ENCODE results near the gene GNLY. TPM values are rescaled to one million over a fixed set of nuclear protein-coding genes. Genes with fewer than 3 reads are reported as not detected.

The GNLY gene
- total RNA-seq, 1 donor from 2014 or later: not detected

GRCh38 chr2:85710687-85711577 is 16.8 kb downstream of the GNLY start:
- peaks cover under 1% of the 10 kb centered on the region for H3K36me3 Mint-ChIP-seq (ENCODE audit: low read depth, unreplicated experiment)
- H3K27ac Mint-ChIP-seq (ENCODE audit: unreplicated experiment): peak overlapping the region; percentile 47
- no peak for FAIRE-seq

GRCh38 chr2:85711578-85712060 is 17.5 kb downstream of the GNLY start:
- Mint-ChIP-seq H3K4me3 (ENCODE audit: unreplicated experiment) (no peak overlapping the region), H3K27ac (ENCODE audit: unreplicated experiment) (no peak overlapping the region), H3K4me1 (ENCODE audit: low read depth, unreplicated experiment) (peaks cover 9% of the 10 kb centered on the region), H3K27me3 (ENCODE audit: low read depth, unreplicated experiment) (peaks cover 36% of the 10 kb centered on the region), H3K36me3 (ENCODE audit: low read depth, unreplicated experiment) (peaks cover 2% of the 10 kb centered on the region), H3K9me3 (ENCODE audit: unreplicated experiment) (no peaks in the 10 kb centered on the region)
- Histone ChIP-seq H3K4me3 (ENCODE audit: insufficient read depth, low read depth, low read length) (no peak overlapping the region), H3K9ac (ENCODE audit: low read length) (no peak overlapping the region), H3K36me3 (ENCODE audit: insufficient read depth, low read length) (no peaks in the 10 kb centered on the region), H3K4me1 (ENCODE audit: insufficient read depth, low read length) (peaks cover 4% of the 10 kb centered on the region), H4K20me1 (ENCODE audit: insufficient read depth, low read length) (no peaks in the 10 kb centered on the region), H3K27ac (ENCODE audit: low read depth, low read length) (no peak overlapping the region), H3K9me3 (ENCODE audit: insufficient read depth, low read depth, low read length) (no peaks in the 10 kb centered on the region), H3K79me2 (ENCODE audit: insufficient read depth, low read length) (no peaks in the 10 kb centered on the region), H3K4me2 (ENCODE audit: low read length) (no peak overlapping the region), H2AFZ (ENCODE audit: low read depth, low read length) (no peak overlapping the region), H3K27me3 (ENCODE audit: insufficient read depth, low read length) (peaks cover 8% of the 10 kb centered on the region)
- DNase-seq (ENCODE audit: low read depth): no peak
- TF ChIP-seq CTCF (IDR thresholded peaks at IDR 0.05; ENCODE audit: insufficient read depth, low read depth, low read length) (no peak), EZH2 (IDR thresholded peaks at IDR 0.05; ENCODE audit: insufficient read depth, low read length) (no peak)
- FAIRE-seq: no peak

More at GRCh38 chr2:85710687-85711577, 16.8 kb downstream of the GNLY start:
- Mint-ChIP-seq H3K4me3 (ENCODE audit: unreplicated experiment) (no peak overlapping the region), H3K9me3 (ENCODE audit: unreplicated experiment) (no peaks in the 10 kb centered on the region), H3K27me3 (ENCODE audit: low read depth, unreplicated experiment) (peaks cover 31% of the 10 kb centered on the region), H3K4me1 (ENCODE audit: low read depth, unreplicated experiment) (peaks cover 10% of the 10 kb centered on the region)
- H3K36me3 ChIP-seq (ENCODE audit: insufficient read depth, low read length): no peaks in the 10 kb centered on the region
- H3K4me2 ChIP-seq (ENCODE audit: low read length): no peak overlapping the region
- peaks cover 6% of the 10 kb centered on the region for H3K4me1 ChIP-seq (ENCODE audit: insufficient read depth, low read length)
- no peak overlapping the region for H3K27ac ChIP-seq (ENCODE audit: low read depth, low read length)
- no peaks in the 10 kb centered on the region for H4K20me1 ChIP-seq (ENCODE audit: insufficient read depth, low read length)
- no peaks in the 10 kb centered on the region for H3K79me2 ChIP-seq (ENCODE audit: insufficient read depth, low read length)
- H3K9me3 ChIP-seq (ENCODE audit: insufficient read depth, low read depth, low read length): no peaks in the 10 kb centered on the region
- peak; percentile 42 for DNase-seq (ENCODE audit: low read depth)
- H3K27me3 ChIP-seq (ENCODE audit: insufficient read depth, low read length): peaks cover 8% of the 10 kb centered on the region
- H3K4me3 ChIP-seq (ENCODE audit: insufficient read depth, low read depth, low read length): no peak overlapping the region
- no peak for TF ChIP-seq CTCF (IDR thresholded peaks at IDR 0.05; ENCODE audit: insufficient read depth, low read depth, low read length)
- TF ChIP-seq EZH2 (IDR thresholded peaks at IDR 0.05; ENCODE audit: insufficient read depth, low read length): no peak
- no peak overlapping the region for H2AFZ ChIP-seq (ENCODE audit: low read depth, low read length)
- H3K9ac ChIP-seq (ENCODE audit: low read length): no peak overlapping the region

- Histone ChIP-seq H3K9me3 (ENCODE audit: insufficient read depth, low read depth, low read length) (no peaks in the 10 kb centered on the region), H3K9ac (ENCODE audit: low read length) (no peak overlapping the region), H2AFZ (ENCODE audit: low read depth, low read length) (no peak overlapping the region), H3K36me3 (ENCODE audit: insufficient read depth, low read length) (no peaks in the 10 kb centered on the region), H3K4me2 (ENCODE audit: low read length) (no peak overlapping the region), H3K4me3 (ENCODE audit: insufficient read depth, low read depth, low read length) (no peak overlapping the region), H3K27me3 (ENCODE audit: insufficient read depth, low read length) (peaks cover 8% of the 10 kb centered on the region), H3K4me1 (ENCODE audit: insufficient read depth, low read length) (peaks cover 4% of the 10 kb centered on the region), H3K27ac (ENCODE audit: low read depth, low read length) (no peak overlapping the region), H4K20me1 (ENCODE audit: insufficient read depth, low read length) (no peaks in the 10 kb centered on the region), H3K79me2 (ENCODE audit: insufficient read depth, low read length) (no peaks in the 10 kb centered on the region)
- H3K4me3 Mint-ChIP-seq (ENCODE audit: unreplicated experiment): no peak overlapping the region
- no peak for DNase-seq (ENCODE audit: low read depth)
- no peaks in the 10 kb centered on the region for H3K9me3 Mint-ChIP-seq (ENCODE audit: unreplicated experiment)
- TF ChIP-seq EZH2 (IDR thresholded peaks at IDR 0.05; ENCODE audit: insufficient read depth, low read length) (no peak), CTCF (IDR thresholded peaks at IDR 0.05; ENCODE audit: insufficient read depth, low read depth, low read length) (no peak)
- no peak for FAIRE-seq
- H3K36me3 Mint-ChIP-seq (ENCODE audit: low read depth, unreplicated experiment): peaks cover 2% of the 10 kb centered on the region
- H3K27me3 Mint-ChIP-seq (ENCODE audit: low read depth, unreplicated experiment): peaks cover 37% of the 10 kb centered on the region
- no peak overlapping the region for H3K27ac Mint-ChIP-seq (ENCODE audit: unreplicated experiment)
- peaks cover 7% of the 10 kb centered on the region for H3K4me1 Mint-ChIP-seq (ENCODE audit: low read depth, unreplicated experiment)
These were observed 18.2 kb downstream of the GNLY start for GRCh38 chr2:85712336-85712735.

All from astrocyte (in vitro differentiated cells and primary cell).